ENCODE data around the gene FMN1.

- TF ChIP-seq CTCF (IDR thresholded peaks at IDR 0.05 in 4 of 5, conservative IDR thresholded peaks at IDR 0.05 in 1 of 5) (no peak), POLR2A (IDR thresholded peaks at IDR 0.05) (no peak)
Observed at GRCh38 chr15:33032053-33032452, 162.5 kb downstream of the FMN1 start.

Data from gastrocnemius medialis (tissue), 4 donors.